ENCODE measurements around the gene MS4A10. TPM values are rescaled to one million over a fixed set of nuclear protein-coding genes. Genes with fewer than 3 reads are reported as not detected.

Gene MS4A10
- total and polyA plus RNA-seq, 9 of the 15 experiments (the other 6 are each of a cell fraction or from before 2014, with no cell fraction given) = not detected

DNA sequence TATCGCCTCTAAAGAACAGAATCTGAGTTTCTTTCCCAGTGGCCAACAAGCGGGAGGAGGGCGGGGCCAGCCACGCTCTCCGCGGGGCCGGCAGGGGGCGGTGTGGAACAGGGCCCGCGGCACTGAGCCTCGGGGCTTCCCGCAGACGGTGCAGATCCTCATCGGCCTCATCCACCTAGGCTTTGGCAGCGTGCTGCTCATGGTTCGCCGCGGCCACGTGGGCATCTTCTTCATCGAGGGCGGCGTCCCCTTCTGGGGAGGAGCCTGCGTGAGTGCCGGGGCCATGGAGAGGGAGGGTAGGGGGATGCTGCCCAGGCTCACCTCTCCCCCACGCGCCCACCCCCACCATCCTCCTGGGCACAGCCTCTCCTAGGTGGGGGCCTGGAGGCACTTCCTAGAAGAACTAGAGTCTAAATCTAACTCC is 17.7 kb upstream of the MS4A10 start:
- Histone ChIP-seq H3K79me2 (ENCODE audit: control insufficient read depth, insufficient read depth, low read length) (no peaks in the 10 kb centered on the region), H3K4me1 (replicated peaks in 1 of 2; ENCODE audit: control insufficient read depth in 2 of 2, insufficient read depth in 2 of 2, low read length in 2 of 2) (peaks cover 0 to 10% of the 10 kb centered on the region in 2 experiments; a peak in 1 of 5 replicates), H3K9ac (ENCODE audit: insufficient read depth in 1 of 2, low read depth in 2 of 2, low read length in 2 of 2) (no peak overlapping the region), H3K4me2 (ENCODE audit: insufficient read depth, low read length) (no peak overlapping the region), H3K4me3 (no peak overlapping the region), H3K9me1 (ENCODE audit: control insufficient read depth, insufficient read depth, low read length) (no peaks in the 10 kb centered on the region), H3K36me3 (ENCODE audit: control insufficient read depth, insufficient read depth, low read length) (no peaks in the 10 kb centered on the region), H3K27me3 (ENCODE audit: control insufficient read depth in 2 of 2, insufficient read depth in 2 of 2, low read length in 2 of 2) (peaks cover 39 to 76% of the 10 kb centered on the region in 2 experiments), H4K20me1 (replicated peaks; ENCODE audit: control insufficient read depth, insufficient read depth, low read length) (peaks cover 6% of the 10 kb centered on the region; the same call in 1 of the 2 replicates), H3K9me3 (replicated peaks; ENCODE audit: control insufficient read depth, insufficient read depth, low read depth, low read length) (no peaks in the 10 kb centered on the region), H2AFZ (ENCODE audit: low read depth, low read length) (no peak overlapping the region), H3K27ac (ENCODE audit: extremely low read depth, low read depth, low read length) (no peak overlapping the region)
- in situ Hi-C loops (cut with MboI) = no loop called here
- 2% methylated on average over 19 of the region's 26 CpGs for WGBS (ENCODE audit: insufficient coverage, low coverage, missing lambda C conversion rate)
- peak; percentile 66 to 91 (median 87) for DNase-seq (ENCODE audit: extremely low read depth in 1 of 4, low spot score in 3 of 4)
- intact Hi-C loops (cut with micrococcal nuclease) = no loop called here
- ChIA-PET CTCF (ENCODE audit: low intra/inter-chr PET ratio) (interaction anchor here (1.1 kb wide), 1 partner anchor 8 kb away, joined by 3 read pairs; no protein-coding TSS in a partner anchor), POLR2A (interaction anchor here (1.5 kb wide), 1 partner anchor 32 kb away, joined by 3 read pairs; no protein-coding TSS in a partner anchor)
- no peak for FAIRE-seq
- peak; percentile 96 for ATAC-seq
- BruUV-seq (replicated peaks) = no TSS peak
- TF ChIP-seq MAZ (CRISPR knock-in tag; conservative IDR thresholded peaks at IDR 0.05 in 1 of 2, IDR thresholded peaks at IDR 0.05 in 1 of 2) (peak in 1 of 2 experiments; percentile 85; a peak in 2 of 4 replicates), ZNF253 (CRISPR knock-in tag; conservative IDR thresholded peaks at IDR 0.05) (no peak), E2F6 (IDR thresholded peaks at IDR 0.05; ENCODE audit: borderline replicate concordance in 1 of 2, extremely low read depth in 1 of 2, insufficient read depth in 1 of 2, insufficient read length in 1 of 2, low read depth in 1 of 2, low read length in 1 of 2, poor library complexity in 1 of 2, severe bottlenecking in 1 of 2) (peak; percentile 49 to 82), ZBED1 (IDR thresholded peaks at IDR 0.05) (no peak), MAX (CRISPR knock-in tag; IDR thresholded peaks at IDR 0.05) (peak; percentile 78), SAFB (IDR thresholded peaks at IDR 0.05; ENCODE audit: borderline replicate concordance, low read depth, low read length) (0 out of 2 replicates have a peak, but pooled peaks have one; percentile 23), HCFC1 (IDR thresholded peaks at IDR 0.05; ENCODE audit: low read depth, low read length) (0 out of 2 replicates have a peak, but pooled peaks have one; percentile 11), RB1 (IDR thresholded peaks at IDR 0.05; ENCODE audit: low read depth) (0 out of 2 replicates have a peak, but pooled peaks have one; percentile 34), XRCC5 (IDR thresholded peaks at IDR 0.05; ENCODE audit: low read depth, low read length) (0 out of 2 replicates have a peak, but pooled peaks have one; percentile 64), CREM (IDR thresholded peaks at IDR 0.05; ENCODE audit: low read depth) (0 out of 2 replicates have a peak, but pooled peaks have one; percentile 13), CBX3 (IDR thresholded peaks at IDR 0.05; ENCODE audit: borderline replicate concordance in 1 of 2, low read length in 2 of 2) (peak in 1 of 2 experiments; percentile 60; a peak in 1 of 3 replicates), ZNF316 (IDR thresholded peaks at IDR 0.05) (peak; percentile 50), RAD21 (CRISPR knock-in tag; conservative IDR thresholded peaks at IDR 0.05 in 1 of 2, IDR thresholded peaks at IDR 0.05 in 1 of 2) (peak in 1 of 2 experiments; percentile 37; a peak in 1 of 4 replicates), SP1 (CRISPR knock-in tag; IDR thresholded peaks at IDR 0.05) (peak; percentile 62), RCOR1 (IDR thresholded peaks at IDR 0.05; ENCODE audit: borderline replicate concordance in 1 of 2, low read depth in 2 of 2, low read length in 2 of 2) (0 out of 4 replicates have a peak, but pooled peaks of 1 of the 2 experiments have one; percentile 28), CXXC5 (CRISPR knock-in tag; IDR thresholded peaks at IDR 0.05) (peak; percentile 43; the same call in 1 of the 2 replicates), L3MBTL2 (IDR thresholded peaks at IDR 0.05) (peak; percentile 74), POLR3A (IDR thresholded peaks at IDR 0.05; ENCODE audit: borderline replicate concordance, extremely low read depth, insufficient read depth, insufficient read length) (no peak)
- TF ChIP-seq, protein P1, sequence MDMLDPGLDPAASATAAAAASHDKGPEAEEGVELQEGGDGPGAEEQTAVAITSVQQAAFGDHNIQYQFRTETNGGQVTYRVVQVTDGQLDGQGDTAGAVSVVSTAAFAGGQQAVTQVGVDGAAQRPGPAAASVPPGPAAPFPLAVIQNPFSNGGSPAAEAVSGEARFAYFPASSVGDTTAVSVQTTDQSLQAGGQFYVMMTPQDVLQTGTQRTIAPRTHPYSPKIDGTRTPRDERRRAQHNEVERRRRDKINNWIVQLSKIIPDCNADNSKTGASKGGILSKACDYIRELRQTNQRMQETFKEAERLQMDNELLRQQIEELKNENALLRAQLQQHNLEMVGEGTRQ (CRISPR knock-in tag; IDR thresholded peaks at IDR 0.05) = 0 out of 2 replicates have a peak, but pooled peaks have one; percentile 5
